Measurements from ENCODE around the gene MEF2D.
A peak's percentile ranks its signal among the peaks of the same experiment; 100 is the strongest.

- TF ChIP-seq EZH2 (IDR thresholded peaks at IDR 0.05; ENCODE audit: insufficient read depth, low read length), result peak; percentile 94
- TF ChIP-seq, protein P1, sequence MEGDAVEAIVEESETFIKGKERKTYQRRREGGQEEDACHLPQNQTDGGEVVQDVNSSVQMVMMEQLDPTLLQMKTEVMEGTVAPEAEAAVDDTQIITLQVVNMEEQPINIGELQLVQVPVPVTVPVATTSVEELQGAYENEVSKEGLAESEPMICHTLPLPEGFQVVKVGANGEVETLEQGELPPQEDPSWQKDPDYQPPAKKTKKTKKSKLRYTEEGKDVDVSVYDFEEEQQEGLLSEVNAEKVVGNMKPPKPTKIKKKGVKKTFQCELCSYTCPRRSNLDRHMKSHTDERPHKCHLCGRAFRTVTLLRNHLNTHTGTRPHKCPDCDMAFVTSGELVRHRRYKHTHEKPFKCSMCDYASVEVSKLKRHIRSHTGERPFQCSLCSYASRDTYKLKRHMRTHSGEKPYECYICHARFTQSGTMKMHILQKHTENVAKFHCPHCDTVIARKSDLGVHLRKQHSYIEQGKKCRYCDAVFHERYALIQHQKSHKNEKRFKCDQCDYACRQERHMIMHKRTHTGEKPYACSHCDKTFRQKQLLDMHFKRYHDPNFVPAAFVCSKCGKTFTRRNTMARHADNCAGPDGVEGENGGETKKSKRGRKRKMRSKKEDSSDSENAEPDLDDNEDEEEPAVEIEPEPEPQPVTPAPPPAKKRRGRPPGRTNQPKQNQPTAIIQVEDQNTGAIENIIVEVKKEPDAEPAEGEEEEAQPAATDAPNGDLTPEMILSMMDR (IDR thresholded peaks at IDR 0.05; ENCODE audit: insufficient read depth, low read depth, low read length), result no peak
Measured at GRCh38 chr1:156434989-156435544, 65.5 kb downstream of the MEF2D start.
